GM19023 (cell line): ENCODE data around the gene PHACTR2.
"Not testable (repeated sequence)": the region's sequence is repeated elsewhere in the genome, so short reads cannot be mapped to it uniquely, and the experiment has no call there.

Source experiments
- ATAC-seq: cut with Tn5 transposase; IDR thresholded peaks from one replicate; pipeline ENCODE4 v1.9.1; 2021; ENCODE audit warnings: mild to moderate bottlenecking, moderate library complexity; ENCODE audit not compliant: unreplicated experiment

Gene PHACTR2

DNA sequence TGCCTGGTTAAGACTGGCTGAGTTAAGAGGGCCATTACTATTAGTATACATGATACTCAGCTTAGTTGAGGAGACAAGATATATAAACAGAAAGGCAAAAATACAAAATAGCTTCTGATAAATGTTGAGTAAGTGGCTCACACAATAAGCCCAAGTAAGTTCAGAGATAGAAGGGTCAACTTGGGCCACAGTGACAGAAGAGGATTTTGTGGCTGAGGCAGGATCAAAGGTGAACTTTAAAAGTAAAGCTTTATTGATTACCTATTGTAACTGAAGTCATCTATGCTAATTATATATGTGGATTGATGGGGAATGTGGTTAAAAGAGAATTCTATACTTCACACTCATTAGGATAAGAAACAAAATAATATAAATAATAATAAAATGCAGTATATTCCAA, 80.8 kb downstream of the PHACTR2 start:
- no peak for ATAC-seq

GRCh38 chr6:143759666-143760065, 81.9 kb downstream of the PHACTR2 start:
- no peak for ATAC-seq

DNA sequence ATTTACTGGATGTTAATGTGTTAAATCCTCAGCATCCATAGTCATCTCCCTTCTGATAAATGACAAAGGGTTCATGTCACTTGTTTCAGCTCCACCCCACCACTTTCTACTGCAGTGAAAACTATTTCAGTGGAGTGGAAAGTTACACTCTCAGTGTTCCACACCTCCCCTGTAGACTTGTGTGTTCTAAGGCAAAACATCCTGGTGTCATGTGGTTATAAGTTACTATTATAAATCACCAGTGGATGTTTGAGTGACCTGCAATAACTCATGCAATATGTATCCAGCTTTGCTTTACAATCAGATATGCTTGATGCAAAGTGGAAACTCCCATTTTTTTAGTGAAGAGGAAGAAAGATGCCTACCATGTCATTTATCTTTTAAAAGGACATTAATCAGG, 83.3 kb downstream of the PHACTR2 start:
- no peak for ATAC-seq

DNA sequence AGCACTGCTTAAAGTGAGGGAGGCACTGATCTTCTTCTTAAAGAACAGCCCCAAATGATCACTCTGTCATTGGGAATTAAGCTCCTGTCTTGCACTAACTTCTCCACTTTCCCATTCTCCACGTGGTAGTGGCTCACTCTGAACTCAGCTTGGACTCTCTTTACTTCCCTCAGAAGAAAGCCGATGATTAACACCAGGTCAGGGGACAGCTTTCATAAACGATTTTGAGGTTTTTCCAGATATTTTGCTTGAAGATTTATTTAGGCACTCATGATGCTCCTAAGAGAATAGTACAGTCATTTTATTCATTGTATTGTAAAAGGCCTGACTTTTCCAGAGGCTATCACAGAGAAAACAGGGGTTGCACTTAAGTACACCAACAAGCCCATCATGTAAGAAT, 84.4 kb downstream of the PHACTR2 start:
- ATAC-seq: no peak

- ATAC-seq: no peak
Observed at GRCh38 chr6:143765422-143766184, 87.8 kb downstream of the PHACTR2 start.

DNA sequence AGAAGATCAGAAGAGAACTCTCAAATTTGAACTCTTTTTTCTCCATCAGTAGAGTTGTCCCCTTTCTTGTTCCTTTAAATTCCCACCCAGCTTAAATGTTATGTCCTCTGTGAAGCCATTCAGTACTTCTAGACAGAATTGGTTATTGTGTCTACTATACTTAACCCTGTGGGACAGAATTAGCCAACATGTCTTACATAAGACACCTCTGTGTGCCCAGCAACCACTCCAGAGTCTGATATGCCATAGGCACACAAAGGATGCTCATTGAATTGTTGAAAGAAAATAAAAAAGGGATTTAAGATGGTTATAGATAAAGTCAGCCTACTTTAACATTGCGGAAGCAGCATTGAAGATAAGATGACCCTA, 88.4 kb downstream of the PHACTR2 start:
- ATAC-seq: no peak

- no peak for ATAC-seq
Observed at GRCh38 chr6:143767433-143767832, 89.7 kb downstream of the PHACTR2 start.

- ATAC-seq: no peak
Observed at GRCh38 chr6:143772116-143773086, 94.6 kb downstream of the PHACTR2 start.

DNA sequence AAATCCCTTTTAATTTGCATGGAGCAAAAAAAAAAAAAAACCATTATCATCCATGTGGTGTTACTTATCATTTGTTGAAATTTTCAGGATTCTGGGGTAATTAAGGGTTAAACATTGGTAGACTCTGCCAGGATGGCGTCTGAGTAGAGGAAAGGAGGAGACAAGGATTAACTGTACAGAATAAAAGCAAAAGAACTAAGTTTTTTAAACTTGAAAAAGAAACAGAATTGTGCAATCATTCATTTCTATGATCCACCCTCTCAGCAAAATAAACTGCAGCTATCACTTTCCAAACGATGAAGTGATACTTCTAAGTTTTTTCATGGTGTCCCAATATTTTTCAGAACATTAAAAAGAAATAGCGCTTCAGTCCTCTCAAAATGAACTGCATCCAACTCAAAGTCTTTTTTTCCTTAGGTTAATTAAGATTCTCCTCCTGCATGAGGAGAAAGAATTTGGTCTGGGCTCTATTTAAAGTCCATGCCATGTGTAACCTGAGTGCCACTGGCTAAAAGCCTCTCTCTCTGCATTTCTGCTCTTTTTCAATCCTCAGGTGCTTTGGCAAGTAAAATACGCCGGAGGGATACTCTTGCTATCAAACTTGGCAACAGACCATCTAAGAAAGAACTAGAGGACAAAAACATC, 95.9 kb downstream of the PHACTR2 start:
- no peak for ATAC-seq

DNA sequence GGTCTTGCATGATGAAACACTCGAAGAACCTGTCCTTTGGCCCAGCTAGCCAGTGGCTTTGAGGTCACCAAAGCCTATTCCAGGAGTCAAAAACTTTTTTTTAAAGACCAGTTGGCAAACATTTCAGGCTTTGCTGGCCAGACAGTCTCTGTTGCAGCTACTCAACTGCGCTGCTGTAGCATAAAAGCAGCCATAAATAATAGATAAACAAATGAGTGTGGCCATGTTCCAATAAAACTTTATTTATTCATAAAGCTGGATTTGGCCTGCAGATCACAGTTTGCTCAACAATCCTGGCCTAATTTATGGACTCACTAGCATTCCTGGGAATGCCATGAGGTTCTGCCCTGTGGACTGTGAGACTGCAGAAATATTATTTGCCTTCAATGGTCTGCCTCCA, 96.6 kb downstream of the PHACTR2 start:
- ATAC-seq: no peak

GRCh38 chr6:143775336-143775735, 97.6 kb downstream of the PHACTR2 start:
- ATAC-seq: no peak

GRCh38 chr6:143778926-143779325, 101.2 kb downstream of the PHACTR2 start:
- no peak for ATAC-seq

DNA sequence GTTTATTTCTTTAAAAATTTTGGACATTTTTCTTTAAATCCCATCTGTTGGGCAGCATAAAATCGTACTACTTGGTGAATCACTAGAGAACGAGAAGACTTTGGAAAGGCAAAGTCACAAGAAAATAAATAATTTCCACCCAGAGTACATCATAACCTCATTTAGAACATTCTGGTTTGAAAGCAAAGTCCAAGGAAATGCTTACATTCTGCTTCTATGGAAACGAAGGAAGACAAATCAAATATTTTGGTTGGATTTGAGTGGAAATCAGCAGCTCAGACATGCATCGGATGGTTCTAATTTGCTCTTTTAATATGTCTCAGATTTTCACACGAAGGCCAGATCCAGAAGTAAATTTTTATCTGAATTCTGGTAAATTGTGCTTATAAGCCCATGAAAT, 104.7 kb downstream of the PHACTR2 start:
- ATAC-seq: no peak

- ATAC-seq: no peak
Observed at GRCh38 chr6:143783077-143783476, 105.3 kb downstream of the PHACTR2 start.

- no peak for ATAC-seq
Observed at GRCh38 chr6:143784316-143784715, 106.6 kb downstream of the PHACTR2 start.

- ATAC-seq: not testable (repeated sequence)
Observed at GRCh38 chr6:143786371-143786770, 108.6 kb downstream of the PHACTR2 start.

DNA sequence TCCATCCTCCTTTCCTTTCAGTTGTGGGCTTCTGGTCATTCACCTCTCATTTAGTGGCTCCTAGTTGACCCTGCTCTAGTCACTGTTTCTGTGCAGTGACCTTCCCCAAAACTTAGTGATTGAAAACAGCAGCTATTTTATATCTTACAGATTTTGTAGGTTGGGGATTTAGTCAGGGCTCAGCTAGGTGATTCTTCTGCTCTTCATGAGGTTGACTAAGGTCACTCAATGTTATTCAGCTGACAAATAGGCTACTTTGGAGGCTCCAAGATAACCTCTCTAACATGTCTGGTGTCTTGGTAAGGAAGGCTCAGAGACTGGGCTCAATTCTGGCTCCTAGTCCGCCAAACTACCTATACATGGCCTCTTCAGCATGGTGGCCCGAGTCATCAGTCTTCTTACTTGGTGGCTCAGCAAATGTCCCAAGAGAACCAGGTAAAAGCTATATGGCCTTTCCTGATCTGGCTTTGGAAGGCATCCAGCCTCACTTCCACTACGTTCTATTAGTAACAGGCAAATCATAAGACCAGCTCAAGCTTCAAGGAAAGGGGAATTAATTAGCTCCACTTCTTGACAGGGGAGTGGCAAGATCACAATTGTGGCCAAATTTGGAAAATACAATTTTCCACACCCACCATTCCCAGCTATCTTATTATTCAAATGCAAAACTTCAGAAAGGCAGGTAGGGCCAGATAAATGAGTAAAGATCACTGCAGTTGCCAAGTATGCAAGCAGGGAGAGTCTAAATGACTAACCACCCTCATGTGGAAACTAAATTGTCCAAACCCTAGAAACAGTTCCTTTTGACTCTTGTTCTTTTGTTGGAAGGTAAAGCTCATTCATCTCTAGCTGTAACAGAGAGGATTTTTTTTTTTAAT, 114.9 kb downstream of the PHACTR2 start:
- ATAC-seq: no peak

DNA sequence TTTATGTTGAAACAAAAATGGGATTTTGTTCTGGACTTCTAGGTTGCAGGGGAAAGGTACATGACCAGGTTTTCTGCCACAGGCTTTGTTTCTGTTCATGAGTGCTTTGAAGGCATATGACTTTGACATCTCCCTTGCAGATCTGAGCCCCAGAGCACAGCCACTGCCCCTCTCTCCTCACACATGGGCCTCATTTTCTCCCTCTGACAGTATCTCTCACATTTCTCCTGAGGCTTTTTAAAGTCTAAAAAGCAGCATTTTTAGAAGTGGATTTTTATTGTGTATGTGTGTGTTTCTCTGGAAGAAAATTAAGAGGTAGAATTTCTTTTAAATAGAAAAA, 115.5 kb downstream of the PHACTR2 start:
- no peak for ATAC-seq

- not testable (repeated sequence) for ATAC-seq
Observed at GRCh38 chr6:143796551-143796950, 118.8 kb downstream of the PHACTR2 start.

GRCh38 chr6:143798487-143798886, 120.7 kb downstream of the PHACTR2 start:
- ATAC-seq: not testable (repeated sequence)
